PC-3 (cell line): Measurements from ENCODE around the gene STOX2.

Experiments
- CTCF ChIP-seq: fragments of 300-600 bp; sonication (generic); conservative IDR thresholded peaks from 2 replicates; pipeline ENCODE4 v1.5.1; 2017; ENCODE audit warnings: antibody characterized with exemption, low read depth, mild to moderate bottlenecking, low read length
- EZH2 ChIP-seq: fragments of 300-600 bp; sonication (generic); IDR thresholded peaks from one replicate; pipeline ENCODE4 v1.6.1; 2017; ENCODE audit warnings: antibody characterized with exemption, mild to moderate bottlenecking, low read length; ENCODE audit not compliant: unreplicated experiment
- EZH2phosphoT487 ChIP-seq: fragments of 300-600 bp; sonication (generic); IDR thresholded peaks from 2 replicates; pipeline ENCODE4 v1.6.1; 2018; ENCODE audit warnings: mild to moderate bottlenecking, antibody characterized with exemption, low read length, borderline replicate concordance

DNA sequence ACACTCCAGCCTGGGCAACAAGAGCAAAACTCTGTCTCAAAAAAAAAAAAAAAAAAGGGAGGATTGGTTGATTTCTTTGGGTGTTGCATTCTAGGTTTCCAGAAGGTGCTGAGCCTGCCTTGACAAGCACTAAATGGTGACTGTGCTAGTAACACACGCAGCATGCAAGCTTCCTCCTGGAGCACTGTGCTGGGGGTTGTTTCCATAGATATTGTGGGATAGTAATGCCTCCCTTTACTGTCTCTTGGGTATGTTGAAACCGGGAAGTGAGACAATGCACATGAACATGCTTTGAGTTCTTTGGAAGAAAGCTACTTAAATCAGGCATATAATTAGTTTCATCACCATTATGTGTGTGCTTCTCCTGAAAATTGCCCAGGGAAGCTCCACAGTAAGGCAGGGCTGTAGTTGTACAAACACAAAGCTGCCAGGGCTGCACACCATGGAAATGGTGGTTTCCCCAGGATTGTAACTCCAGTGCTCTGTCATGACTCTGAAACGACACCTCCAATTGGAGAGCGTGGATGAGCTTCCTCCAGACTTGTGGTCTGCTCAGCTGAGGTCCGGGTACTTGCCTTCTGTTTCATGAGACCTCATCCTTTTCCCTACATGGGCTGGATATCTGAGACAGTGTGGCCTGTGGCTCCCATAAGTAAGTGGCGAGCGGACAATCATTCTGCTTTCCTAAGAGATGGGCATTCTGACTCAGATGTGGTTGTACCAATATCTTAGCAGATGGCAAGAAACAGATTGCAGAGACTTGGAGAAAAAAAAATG is 31.5 kb upstream of the STOX2 start:
- TF ChIP-seq CTCF, result no peak
- no peak for TF ChIP-seq EZH2
- TF ChIP-seq EZH2phosphoT487, result no peak
